Chondrocyte (in vitro differentiated cells): ENCODE results near the gene CDH24. TPM values are rescaled to one million over a fixed set of nuclear protein-coding genes. Genes with fewer than 3 reads are reported as not detected.

Experiments
- DNase-seq: peaks from one replicate; pipeline ENCODE4 v3.0.0; 2021; ENCODE audit warnings: mixed read lengths, low spot score
- H3K27ac Mint-ChIP-seq: one replicate; pipeline ENCODE4 v1.8.0; 2021; ENCODE audit warnings: mild to moderate bottlenecking, moderate library complexity, mixed read lengths; ENCODE audit not compliant: unreplicated experiment
- H3K27me3 Mint-ChIP-seq: 2 replicates; pipeline ENCODE4 v1.8.0; 2021; ENCODE audit warnings: low read depth, mixed read lengths
- H3K36me3 Mint-ChIP-seq: 2 replicates; pipeline ENCODE4 v1.8.0; 2021; ENCODE audit warnings: low read depth, mixed read lengths
- H3K4me1 Mint-ChIP-seq: 2 replicates; pipeline ENCODE4 v1.8.0; 2021; ENCODE audit warnings: low read depth, mild to moderate bottlenecking, mixed read lengths
- H3K4me3 Mint-ChIP-seq: one replicate; pipeline ENCODE4 v1.8.0; 2021; ENCODE audit warnings: mild to moderate bottlenecking, moderate library complexity, mixed read lengths; ENCODE audit not compliant: unreplicated experiment
- H3K9me3 Mint-ChIP-seq: 2 replicates; pipeline ENCODE4 v1.8.0; 2021; ENCODE audit warnings: low read depth, mixed read lengths
- total RNA-seq: library from RNA; stranded (reverse); gene quantifications from 3 replicates; pipeline ENCODE4 v1.2.1, GENCODE V29; 2021
- TF ChIP-seq, protein P1 (sequence below): fragments of 200-600 bp; sonication (generic); IDR thresholded peaks from 2 replicates; pipeline ENCODE4 v1.5.0; 2021; ENCODE audit warnings: antibody characterized with exemption, mild to moderate bottlenecking, moderate library complexity

CDH24 gene
- total RNA-seq, 1 donor from 2014 or later = 10.2 TPM

DNA sequence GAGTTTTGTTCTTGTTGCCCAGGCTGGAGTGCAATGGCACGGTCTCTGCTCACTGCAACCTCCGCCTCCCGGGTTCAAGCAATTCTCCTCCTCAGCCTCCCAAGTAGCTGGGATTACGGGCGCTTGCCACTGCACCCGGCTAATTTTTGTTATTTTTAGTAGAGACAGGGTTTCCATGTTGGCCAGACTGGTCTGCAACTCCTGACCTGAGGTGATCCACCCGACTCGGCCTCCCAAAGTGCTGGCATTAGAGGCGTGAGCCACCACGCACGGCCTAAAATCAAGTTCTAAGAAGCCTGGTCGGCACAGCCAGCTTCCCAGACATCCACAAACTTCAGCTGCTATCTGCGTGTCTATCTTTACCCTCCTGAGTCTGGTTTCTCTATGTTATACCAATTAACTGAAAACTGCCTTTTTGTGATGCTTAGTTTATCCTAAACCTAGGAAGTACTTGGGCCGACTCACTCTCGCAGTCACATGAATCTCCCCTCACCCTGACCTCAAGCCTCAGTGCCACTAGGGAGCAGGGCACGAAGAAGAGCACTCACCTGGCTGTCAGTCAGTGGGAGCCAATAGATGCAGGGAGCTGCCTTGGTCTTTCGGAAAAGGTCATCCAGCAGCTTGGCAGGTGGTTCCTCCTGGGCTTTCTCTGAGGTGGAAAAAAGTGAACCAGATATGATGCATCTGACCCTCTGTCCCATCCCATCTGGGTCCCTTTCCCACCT, 3.4 kb upstream of the CDH24 start:
- no peaks in the 10 kb centered on the region for H3K9me3 Mint-ChIP-seq
- no peak for DNase-seq
- H3K36me3 Mint-ChIP-seq = peaks cover 34% of the 10 kb centered on the region
- H3K4me3 Mint-ChIP-seq = no peak overlapping the region
- no peaks in the 10 kb centered on the region for H3K27me3 Mint-ChIP-seq
- peaks cover 45% of the 10 kb centered on the region for H3K4me1 Mint-ChIP-seq
- TF ChIP-seq, protein P1, sequence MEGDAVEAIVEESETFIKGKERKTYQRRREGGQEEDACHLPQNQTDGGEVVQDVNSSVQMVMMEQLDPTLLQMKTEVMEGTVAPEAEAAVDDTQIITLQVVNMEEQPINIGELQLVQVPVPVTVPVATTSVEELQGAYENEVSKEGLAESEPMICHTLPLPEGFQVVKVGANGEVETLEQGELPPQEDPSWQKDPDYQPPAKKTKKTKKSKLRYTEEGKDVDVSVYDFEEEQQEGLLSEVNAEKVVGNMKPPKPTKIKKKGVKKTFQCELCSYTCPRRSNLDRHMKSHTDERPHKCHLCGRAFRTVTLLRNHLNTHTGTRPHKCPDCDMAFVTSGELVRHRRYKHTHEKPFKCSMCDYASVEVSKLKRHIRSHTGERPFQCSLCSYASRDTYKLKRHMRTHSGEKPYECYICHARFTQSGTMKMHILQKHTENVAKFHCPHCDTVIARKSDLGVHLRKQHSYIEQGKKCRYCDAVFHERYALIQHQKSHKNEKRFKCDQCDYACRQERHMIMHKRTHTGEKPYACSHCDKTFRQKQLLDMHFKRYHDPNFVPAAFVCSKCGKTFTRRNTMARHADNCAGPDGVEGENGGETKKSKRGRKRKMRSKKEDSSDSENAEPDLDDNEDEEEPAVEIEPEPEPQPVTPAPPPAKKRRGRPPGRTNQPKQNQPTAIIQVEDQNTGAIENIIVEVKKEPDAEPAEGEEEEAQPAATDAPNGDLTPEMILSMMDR = no peak
- H3K27ac Mint-ChIP-seq = peak overlapping the region; percentile 36

DNA sequence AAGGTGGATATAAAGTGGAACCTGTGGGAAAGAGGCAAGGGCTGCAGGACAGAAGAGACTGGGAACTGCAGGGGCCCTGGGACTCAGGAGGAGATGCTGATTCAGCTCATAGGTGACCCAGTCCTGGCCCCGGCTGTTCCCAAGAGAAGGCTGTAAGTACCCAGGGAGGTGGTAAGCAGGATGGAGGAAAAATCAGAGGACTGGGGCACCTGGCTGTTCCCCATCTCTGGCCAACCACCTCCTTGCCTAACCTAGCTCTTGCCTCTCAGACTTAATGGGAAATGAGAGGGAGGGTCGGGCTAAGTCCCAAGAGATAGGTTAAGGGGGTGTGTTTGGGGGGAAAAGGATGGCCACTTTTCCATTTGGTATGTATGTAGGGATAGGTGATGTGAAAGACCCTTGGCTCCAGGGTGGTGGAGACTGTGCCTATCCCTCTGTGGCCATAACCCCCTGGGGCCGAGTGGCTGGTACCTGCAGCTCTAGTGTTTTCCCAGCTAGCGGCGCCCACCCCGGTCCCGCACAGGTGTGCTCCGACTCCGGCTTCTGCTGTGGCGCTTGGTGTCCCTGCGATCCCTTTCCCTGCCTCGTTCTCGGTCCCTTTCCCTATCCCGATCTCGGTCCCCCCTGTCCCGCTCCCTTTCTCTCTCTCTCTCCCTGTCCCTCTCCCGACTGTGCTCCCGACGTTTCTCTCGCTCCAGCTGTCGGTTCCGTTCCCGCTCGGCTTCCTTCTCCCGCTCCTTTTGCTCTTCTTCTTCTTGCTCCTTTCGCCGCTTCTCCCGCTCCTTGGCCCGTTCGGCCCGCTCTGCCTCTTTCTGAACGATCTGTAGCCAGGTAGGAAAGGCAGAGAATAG, 1.6 kb upstream of the CDH24 start:
- Mint-ChIP-seq H3K27ac (peak overlapping the region; percentile 86), H3K4me3 (no peak overlapping the region), H3K4me1 (peaks cover 44% of the 10 kb centered on the region), H3K27me3 (no peaks in the 10 kb centered on the region), H3K36me3 (peaks cover 31% of the 10 kb centered on the region), H3K9me3 (no peaks in the 10 kb centered on the region)
- TF ChIP-seq, protein P1 = no peak
- DNase-seq = no peak

DNA sequence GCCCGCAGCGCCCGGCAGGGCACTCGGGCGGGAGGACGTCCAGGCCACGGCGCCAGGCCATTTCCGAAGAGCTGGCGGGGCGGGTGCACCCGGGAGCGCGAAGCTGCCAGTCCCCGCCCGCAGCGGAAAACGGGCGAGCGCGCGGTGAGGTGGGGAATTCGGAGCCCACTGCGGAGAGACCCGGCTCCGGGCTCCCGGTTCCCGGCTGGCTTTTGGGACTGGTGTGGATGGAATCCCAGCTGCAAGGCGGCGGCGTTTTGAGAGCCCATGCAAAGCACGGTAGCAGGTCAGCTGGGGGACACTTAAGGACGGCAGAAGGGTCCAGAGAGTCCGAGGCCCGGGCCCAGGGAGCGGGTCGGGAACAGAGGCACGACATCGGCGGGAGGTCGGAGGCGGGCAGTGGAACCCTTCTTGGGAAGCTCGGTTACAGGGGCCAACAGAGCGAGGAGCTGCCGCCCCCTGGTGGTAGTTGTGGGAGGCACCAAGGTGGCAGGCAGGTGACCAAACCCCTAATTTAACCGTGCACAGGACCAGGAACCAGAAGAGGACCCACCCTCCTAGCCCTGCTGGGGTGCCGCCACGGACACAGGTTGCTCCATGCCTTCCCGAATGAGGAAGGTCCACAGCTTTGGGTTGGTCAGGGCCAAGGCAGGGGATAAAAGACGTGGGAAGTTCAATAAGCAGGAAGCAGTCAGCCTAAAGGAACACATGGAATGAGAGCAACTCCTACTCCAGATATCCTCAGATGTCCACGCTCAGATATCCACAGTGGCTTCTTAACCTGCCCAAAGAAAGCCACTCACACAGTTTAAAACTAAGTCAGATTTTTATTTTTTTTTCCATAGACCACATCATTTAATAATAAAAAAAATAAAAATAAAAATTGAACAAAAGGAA, 685 bp upstream of the CDH24 start:
- TF ChIP-seq, protein P1 = peak; percentile 99
- Mint-ChIP-seq H3K4me3 (peak overlapping the region; percentile 79), H3K36me3 (peaks cover 24% of the 10 kb centered on the region), H3K9me3 (no peaks in the 10 kb centered on the region), H3K27me3 (no peaks in the 10 kb centered on the region), H3K4me1 (peaks cover 39% of the 10 kb centered on the region), H3K27ac (peak overlapping the region; percentile 86)
- no peak for DNase-seq

DNA sequence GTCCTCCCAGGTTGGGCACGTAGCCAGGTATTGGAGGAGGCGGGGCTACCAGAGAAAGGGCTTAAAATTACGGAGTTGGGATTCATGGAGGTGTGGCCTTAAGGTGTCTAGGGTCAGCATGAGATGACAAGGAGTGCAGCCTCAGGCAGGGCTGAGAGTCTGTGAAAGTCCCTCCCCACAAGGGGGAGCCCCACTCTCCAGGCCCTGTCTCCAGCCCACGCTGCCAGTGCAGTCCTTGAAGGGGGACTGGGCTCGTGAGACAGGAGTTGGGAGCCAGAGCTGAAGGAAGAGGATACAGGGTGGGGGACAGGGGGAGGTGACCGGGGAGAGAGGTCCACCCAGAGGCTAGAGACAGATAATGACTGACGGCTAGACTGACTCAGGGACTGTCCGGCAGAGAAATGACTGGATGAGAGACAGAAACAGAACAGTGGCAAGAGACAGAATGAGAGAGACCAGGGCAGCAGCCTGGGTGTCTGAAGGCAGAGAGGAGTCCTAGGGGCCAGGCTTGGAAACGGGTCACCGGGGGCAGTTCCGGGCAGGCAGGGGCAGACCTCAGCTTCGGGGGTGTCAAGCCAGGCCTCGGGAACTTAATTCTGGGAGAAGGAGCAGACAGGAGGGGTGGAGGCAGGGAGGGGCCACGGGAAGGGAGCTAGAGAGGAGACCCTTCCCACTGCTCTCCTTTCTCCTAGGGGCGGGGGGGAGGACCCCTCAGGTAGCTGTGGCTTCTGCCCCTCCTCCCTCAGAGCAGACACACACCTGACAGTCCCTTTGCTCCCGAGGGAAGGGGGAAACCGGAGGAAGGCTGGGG, 970 bp downstream of the CDH24 start:
- H3K27ac Mint-ChIP-seq = peak overlapping the region; percentile 83
- H3K4me1 Mint-ChIP-seq = peaks cover 23% of the 10 kb centered on the region
- no peaks in the 10 kb centered on the region for H3K9me3 Mint-ChIP-seq
- no peaks in the 10 kb centered on the region for H3K27me3 Mint-ChIP-seq
- H3K4me3 Mint-ChIP-seq = peak overlapping the region; percentile 73
- peaks cover 12% of the 10 kb centered on the region for H3K36me3 Mint-ChIP-seq
- DNase-seq = no peak
- TF ChIP-seq, protein P1 = peak; percentile 85
